ENCODE results near the gene KDM3B. TPM values are rescaled to one million over a fixed set of nuclear protein-coding genes. Genes with fewer than 3 reads are reported as not detected.

KDM3B gene
- total RNA-seq, 4 donors from 2014 or later = 64.8 to 89.4 (median 75.6) TPM

DNA sequence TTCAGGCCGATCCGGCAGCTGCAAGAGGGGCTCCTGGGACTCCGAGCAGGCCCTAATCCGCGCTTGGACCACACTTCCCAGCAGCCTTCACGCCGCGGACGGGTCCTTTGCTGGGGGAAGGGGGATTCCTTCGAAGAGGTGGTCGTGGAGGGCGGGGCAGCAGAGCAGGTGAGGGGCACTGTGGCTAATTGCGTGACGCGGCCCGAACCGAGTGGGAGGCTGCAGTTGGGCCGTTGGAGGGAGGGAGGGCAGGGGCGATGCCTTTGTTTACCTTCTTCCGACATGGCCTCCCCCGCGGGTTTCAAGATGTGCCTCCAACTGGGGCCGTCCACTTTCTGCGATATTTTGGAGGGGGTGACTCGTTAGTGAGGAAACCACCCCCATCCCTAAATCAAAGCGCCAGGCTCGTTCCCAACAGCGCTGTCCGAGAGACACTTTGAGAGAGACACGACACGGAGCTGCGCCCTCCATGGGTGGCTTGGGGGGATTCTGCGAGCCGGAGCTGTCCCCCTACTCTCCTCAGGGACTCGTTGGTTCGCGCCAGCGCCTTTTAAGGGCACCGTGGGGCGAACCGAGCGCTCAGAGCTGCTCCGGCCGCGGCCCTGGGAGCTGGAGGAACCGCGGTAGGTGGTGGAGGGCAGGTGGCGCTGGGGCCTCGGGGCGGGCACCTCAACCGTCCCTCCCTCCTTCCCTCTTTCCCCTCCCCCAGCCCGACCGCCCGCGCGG lies 14.6 kb upstream of the KDM3B start, which contains the start of gene FAM53C:
Gene FAM53C, plus strand, starts transcription at position 582 of the 726 bp plus-strand sequence. CDS start 3,070 bp downstream, outside the sequence.
- Histone ChIP-seq H3K36me3 (no peaks in the 10 kb centered on the region), H3K4me3 (replicated peaks in 1 of 3) (peak within 1 kb of the TSS; percentile 43 to 91 (median 71)), H3K4me1 (peaks cover 6 to 19% of the 10 kb centered on the region in 2 donors), H3K9me3 (no peaks in the 10 kb centered on the region), H3K27me3 (no peaks in the 10 kb centered on the region), H3K27ac (peak within 1 kb of the TSS; percentile 90 to 93 (median 91))
- TF ChIP-seq, protein P1, sequence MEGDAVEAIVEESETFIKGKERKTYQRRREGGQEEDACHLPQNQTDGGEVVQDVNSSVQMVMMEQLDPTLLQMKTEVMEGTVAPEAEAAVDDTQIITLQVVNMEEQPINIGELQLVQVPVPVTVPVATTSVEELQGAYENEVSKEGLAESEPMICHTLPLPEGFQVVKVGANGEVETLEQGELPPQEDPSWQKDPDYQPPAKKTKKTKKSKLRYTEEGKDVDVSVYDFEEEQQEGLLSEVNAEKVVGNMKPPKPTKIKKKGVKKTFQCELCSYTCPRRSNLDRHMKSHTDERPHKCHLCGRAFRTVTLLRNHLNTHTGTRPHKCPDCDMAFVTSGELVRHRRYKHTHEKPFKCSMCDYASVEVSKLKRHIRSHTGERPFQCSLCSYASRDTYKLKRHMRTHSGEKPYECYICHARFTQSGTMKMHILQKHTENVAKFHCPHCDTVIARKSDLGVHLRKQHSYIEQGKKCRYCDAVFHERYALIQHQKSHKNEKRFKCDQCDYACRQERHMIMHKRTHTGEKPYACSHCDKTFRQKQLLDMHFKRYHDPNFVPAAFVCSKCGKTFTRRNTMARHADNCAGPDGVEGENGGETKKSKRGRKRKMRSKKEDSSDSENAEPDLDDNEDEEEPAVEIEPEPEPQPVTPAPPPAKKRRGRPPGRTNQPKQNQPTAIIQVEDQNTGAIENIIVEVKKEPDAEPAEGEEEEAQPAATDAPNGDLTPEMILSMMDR (IDR thresholded peaks at IDR 0.05) = peak in 1 of 6 experiments; percentile 40
- TF ChIP-seq POLR2A (IDR thresholded peaks at IDR 0.05) = peak; percentile 99
- peak; percentile 94 to 96 for DNase-seq
- 0% methylated on average over 5 to 20 of the region's 56 CpGs for WGBS, 2 donors
- intact Hi-C loops (cut with DNase I) = loop anchor here (10.0 kb wide), 1 partner anchor 123 kb away; the partner anchor contains the start of gene CDC23

DNA sequence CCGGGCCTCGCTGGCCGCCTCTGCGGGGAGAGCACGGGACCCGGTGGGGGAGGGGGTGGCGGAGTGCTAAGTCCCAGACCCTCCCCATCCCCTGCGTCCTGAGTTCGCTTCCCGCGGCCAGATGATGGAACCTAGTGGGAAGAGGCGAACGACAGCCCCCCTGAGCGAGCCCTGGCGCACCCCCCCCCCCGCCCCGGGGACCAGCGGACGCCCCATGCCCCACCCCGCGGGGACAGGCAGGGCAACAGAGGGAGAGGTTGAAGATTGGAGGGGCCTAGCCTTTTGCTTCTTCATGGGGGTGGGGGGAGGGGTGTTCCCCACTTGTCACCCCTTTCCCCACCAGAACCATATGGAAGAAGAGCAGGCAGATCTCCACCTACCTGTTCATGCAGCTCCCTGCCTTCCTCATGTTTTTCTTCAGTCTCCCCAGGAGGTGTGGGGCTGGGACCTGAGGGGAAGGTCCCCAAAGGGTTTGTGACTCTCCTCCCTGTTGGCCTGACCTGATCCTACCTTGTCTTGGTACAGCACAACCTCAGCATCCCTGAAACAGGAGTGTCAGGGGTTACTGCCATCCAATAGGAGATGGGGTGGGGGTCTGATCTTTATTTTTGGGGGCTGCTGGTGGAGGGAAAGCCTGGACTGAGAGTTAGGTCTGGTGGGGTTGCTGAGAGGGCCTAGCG lies 13.9 kb upstream of the KDM3B start:
- Histone ChIP-seq H3K4me3 (replicated peaks in 1 of 3) (peak overlapping the region; percentile 43 to 91 (median 71)), H3K27ac (peak overlapping the region; percentile 90 to 93 (median 91)), H3K4me1 (peaks cover 6 to 19% of the 10 kb centered on the region in 2 donors), H3K27me3 (no peaks in the 10 kb centered on the region), H3K36me3 (no peaks in the 10 kb centered on the region), H3K9me3 (no peaks in the 10 kb centered on the region)
- no peak for TF ChIP-seq POLR2A (IDR thresholded peaks at IDR 0.05)
- TF ChIP-seq, protein P1 (IDR thresholded peaks at IDR 0.05) = no peak
- DNase-seq = peak in 1 of 2 donors; percentile 3
- intact Hi-C loops (cut with DNase I) = loop anchor here (10.0 kb wide), 1 partner anchor 124 kb away; the partner anchor contains the start of gene CDC23
- WGBS, 2 donors = 2 to 8% methylated on average over 1 to 13 of the region's 22 CpGs

DNA sequence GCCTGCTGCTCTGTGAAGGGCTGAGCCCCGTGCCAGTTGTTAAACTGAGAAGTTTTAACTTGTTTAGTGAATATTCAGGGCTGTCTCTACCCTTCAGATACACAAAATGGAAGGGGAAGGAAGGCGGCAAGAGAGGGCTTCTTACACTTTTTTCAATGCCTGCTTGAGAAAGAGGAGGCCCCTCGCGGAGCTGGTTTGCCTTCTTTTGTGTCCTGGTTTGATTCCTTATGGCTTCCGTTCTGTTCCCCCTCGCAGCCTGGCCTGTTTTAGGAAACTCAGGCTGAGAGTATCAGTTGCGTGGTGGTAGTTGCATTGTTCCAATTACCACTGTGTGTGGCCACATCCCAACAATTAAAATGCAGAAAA lies 13.4 kb upstream of the KDM3B start:
- H3K9me3 ChIP-seq = no peaks in the 10 kb centered on the region
- intact Hi-C loops (cut with DNase I) = loop anchor here (10.0 kb wide), 1 partner anchor 124 kb away; the partner anchor contains the start of gene CDC23
- no peaks in the 10 kb centered on the region for H3K27me3 ChIP-seq
- DNase-seq = peak; percentile 13 to 19
- peak overlapping the region in 2 of 3 donors; percentile 43 to 71 for H3K4me3 ChIP-seq (replicated peaks in 1 of 3)
- H3K4me1 ChIP-seq = peaks cover 6 to 19% of the 10 kb centered on the region in 2 donors
- no peaks in the 10 kb centered on the region for H3K36me3 ChIP-seq
- H3K27ac ChIP-seq = peak overlapping the region in 2 of 3 donors; percentile 91 to 93
- 13 to 19% methylated on average over 7 of the region's 7 CpGs for WGBS, 2 donors
- TF ChIP-seq, protein P1 (IDR thresholded peaks at IDR 0.05) = no peak
- no peak for TF ChIP-seq POLR2A (IDR thresholded peaks at IDR 0.05)

DNA sequence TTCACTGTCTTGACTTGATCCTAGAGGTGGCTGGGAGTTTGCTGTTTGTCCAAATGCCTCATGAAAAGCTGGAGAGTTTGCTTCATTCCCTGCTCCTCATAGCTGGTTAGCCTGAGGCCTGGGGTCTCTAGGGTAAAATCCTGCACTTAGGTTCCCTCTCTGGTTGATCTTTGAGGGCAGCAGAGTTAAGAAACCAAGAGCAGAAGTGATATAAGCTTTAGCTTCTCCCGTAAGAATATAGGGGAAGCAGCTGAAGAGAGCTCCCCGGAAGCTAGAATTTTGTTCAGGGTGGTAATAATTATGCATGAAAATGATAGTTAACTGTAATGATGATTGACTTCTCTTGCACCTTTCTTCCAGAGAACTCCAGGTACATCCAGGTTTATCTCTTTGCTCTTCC lies 13.0 kb upstream of the KDM3B start:
- no peak for DNase-seq
- no peak for TF ChIP-seq POLR2A (IDR thresholded peaks at IDR 0.05)
- TF ChIP-seq, protein P1 (IDR thresholded peaks at IDR 0.05) = no peak
- Histone ChIP-seq H3K36me3 (peaks cover 0 to 2% of the 10 kb centered on the region in 2 donors), H3K27ac (peak overlapping the region in 2 of 3 donors; percentile 91 to 93), H3K9me3 (no peaks in the 10 kb centered on the region), H3K27me3 (no peaks in the 10 kb centered on the region), H3K4me1 (peaks cover 6 to 19% of the 10 kb centered on the region in 2 donors), H3K4me3 (replicated peaks in 1 of 3) (no peak overlapping the region)
- intact Hi-C loops (cut with DNase I) = loop anchor here (10.0 kb wide), 1 partner anchor 125 kb away; the partner anchor contains the start of gene CDC23
- WGBS, 2 donors = 69% methylated on average over 2 of the region's 2 CpGs

Measured in thyroid gland (tissue), 4 donors.